Body of pancreas (tissue), 4 donors: Measurements from ENCODE around the gene EFNA5. TPM values are rescaled to one million over a fixed set of nuclear protein-coding genes. Genes with fewer than 3 reads are reported as not detected.

Source experiments
- ATAC-seq: fragments of 150-250 bp; one replicate; pipeline ENCODE4 v1.9.1; 2016
- DNase-seq, 4 donors: peaks; one replicate each; pipeline ENCODE4 v3.0.0-alpha.2; 2019
- H3K27ac ChIP-seq, 4 donors: fragments of 200-600 bp; sonication (generic); 1 replicate in 3 of 4; 2 replicates in 1 of 4; pipeline versions ENCODE4 v1.5.1 to v1.6.1; 2016 to 2019; ENCODE audit warnings: mild to moderate bottlenecking in 1 of 4, mixed read lengths in 1 of 4, moderate library complexity in 1 of 4
- H3K27me3 ChIP-seq, 2 donors: fragments of 200-600 bp; sonication (generic); one replicate each; pipeline ENCODE4 v1.6.0; 2016; ENCODE audit warnings: mild to moderate bottlenecking in 1 of 2
- H3K36me3 ChIP-seq, 2 donors: fragments of 200-600 bp; sonication (generic); replicated peaks in 1 of 2; 2 replicates each; pipeline ENCODE4 v1.5.1; 2016; ENCODE audit warnings: low read depth in 2 of 2; ENCODE audit not compliant: insufficient read depth in 1 of 2
- H3K4me1 ChIP-seq: fragments of 200-600 bp; sonication (generic); one replicate; pipeline ENCODE4 v1.6.0; 2016
- H3K4me3 ChIP-seq, 2 donors: fragments of 200-600 bp; sonication (generic); 1 replicate in 1 of 2; 2 replicates in 1 of 2; pipeline ENCODE4 v1.5.1; 2016 to 2019
- H3K9me3 ChIP-seq, 3 donors: fragments of 200-600 bp; sonication (generic); 1 replicate in 2 of 3; 2 replicates in 1 of 3; pipeline ENCODE4 v1.5.1; 2016
- CTCF ChIP-seq, 7 experiments: fragments of 450-650 bp in 4 of 7; fragments of 200-600 bp in 3 of 7; sonication (generic) in 3 of 7; IDR thresholded peaks; one replicate each; pipeline ENCODE4 v1.5.1; 2016 to 2019; ENCODE audit warnings: antibody characterized with exemption in 7 of 7
- POLR2A ChIP-seq, 3 donors: fragments of 450-650 bp; IDR thresholded peaks; one replicate each; pipeline ENCODE4 v1.6.1; 2016; ENCODE audit warnings: antibody characterized with exemption in 3 of 3, mild to moderate bottlenecking in 2 of 3
- WGBS, 2 donors: methylation state at CpG; one replicate each; pipeline ENCODE4 v1.1.5; 2017; 5-methylcytosine and 5-hydroxymethylcytosine counted together
- intact Hi-C: fragments of 100-400 bp; cut with DNase I; formaldehyde crosslinking; loops from one replicate; pipeline ENCODE4 v1.15.1; 2023
- total RNA-seq, 2 donors: library from RNA; depleted of rRNA; stranded (reverse); fragments of >200 nt; gene quantifications; one replicate each; pipeline ENCODE4 v1.1.0, GENCODE V29; 2016

EFNA5 gene
- total RNA-seq, 2 donors from 2014 or later: 1.3 to 3.4 TPM

GRCh38 chr5:107619781-107620180 lies 51.0 kb downstream of the EFNA5 start:
- intact Hi-C loops: no loop called here
- Histone ChIP-seq H3K36me3 (no peaks in the 10 kb centered on the region), H3K4me3 (no peak overlapping the region), H3K27ac (no peak overlapping the region), H3K4me1 (no peaks in the 10 kb centered on the region), H3K27me3 (no peaks in the 10 kb centered on the region), H3K9me3 (no peaks in the 10 kb centered on the region)
- 45 to 59% methylated on average over 2 of the region's 2 CpGs for WGBS, 2 donors
- no peak for TF ChIP-seq CTCF (IDR thresholded peaks at IDR 0.05)
- TF ChIP-seq POLR2A (IDR thresholded peaks at IDR 0.05): no peak
- DNase-seq (no peak), ATAC-seq (no peak)

- 71 to 88% methylated on average over 3 of the region's 3 CpGs for WGBS, 2 donors
- Histone ChIP-seq H3K27ac (no peak overlapping the region), H3K36me3 (no peaks in the 10 kb centered on the region), H3K4me3 (no peak overlapping the region), H3K27me3 (no peaks in the 10 kb centered on the region), H3K9me3 (no peaks in the 10 kb centered on the region), H3K4me1 (no peaks in the 10 kb centered on the region)
- ATAC-seq (no peak), DNase-seq (no peak)
- intact Hi-C loops: no loop called here
- TF ChIP-seq CTCF (IDR thresholded peaks at IDR 0.05) (no peak), POLR2A (IDR thresholded peaks at IDR 0.05) (no peak)
Observed at GRCh38 chr5:107618242-107618641, 52.5 kb downstream of the EFNA5 start.

GRCh38 chr5:107617052-107617451 lies 53.7 kb downstream of the EFNA5 start:
- no peak overlapping the region for H3K4me3 ChIP-seq
- no peak overlapping the region for H3K27ac ChIP-seq
- TF ChIP-seq CTCF (IDR thresholded peaks at IDR 0.05) (no peak), POLR2A (IDR thresholded peaks at IDR 0.05) (no peak)
- H3K9me3 ChIP-seq: no peaks in the 10 kb centered on the region
- WGBS, 2 donors: 95% methylated on average over 1 of the region's 1 CpG
- H3K36me3 ChIP-seq: no peaks in the 10 kb centered on the region
- ATAC-seq: no peak
- no peaks in the 10 kb centered on the region for H3K27me3 ChIP-seq
- H3K4me1 ChIP-seq: no peaks in the 10 kb centered on the region
- intact Hi-C loops: no loop called here
- no peak for DNase-seq

- H3K9me3 ChIP-seq: no peaks in the 10 kb centered on the region
- no peaks in the 10 kb centered on the region for H3K27me3 ChIP-seq
- H3K4me1 ChIP-seq: no peaks in the 10 kb centered on the region
- no peak overlapping the region for H3K27ac ChIP-seq
- intact Hi-C loops: no loop called here
- WGBS, 2 donors: 57 to 74% methylated on average over 4 of the region's 4 CpGs
- no peaks in the 10 kb centered on the region for H3K36me3 ChIP-seq
- DNase-seq (no peak), ATAC-seq (no peak)
- H3K4me3 ChIP-seq: no peak overlapping the region
- no peak for TF ChIP-seq POLR2A (IDR thresholded peaks at IDR 0.05)
- TF ChIP-seq CTCF (IDR thresholded peaks at IDR 0.05): no peak
Observed at GRCh38 chr5:107616213-107616612, 54.5 kb downstream of the EFNA5 start.

- intact Hi-C loops: no loop called here
- Histone ChIP-seq H3K4me3 (no peak overlapping the region), H3K27me3 (no peaks in the 10 kb centered on the region), H3K36me3 (no peaks in the 10 kb centered on the region), H3K9me3 (no peaks in the 10 kb centered on the region), H3K4me1 (no peaks in the 10 kb centered on the region), H3K27ac (no peak overlapping the region)
- ATAC-seq: no peak
- TF ChIP-seq CTCF (IDR thresholded peaks at IDR 0.05): no peak
- TF ChIP-seq POLR2A (IDR thresholded peaks at IDR 0.05): no peak
- DNase-seq: no peak
- 71 to 73% methylated on average over 7 of the region's 7 CpGs for WGBS, 2 donors
Observed at GRCh38 chr5:107615299-107615817, 55.4 kb downstream of the EFNA5 start.
